Cardiac muscle cell (in vitro differentiated cells and primary cell): Measurements from ENCODE around the gene ZFAND4. TPM values are rescaled to one million over a fixed set of nuclear protein-coding genes. Genes with fewer than 3 reads are reported as not detected.
"Not testable (repeated sequence)": the region's sequence is repeated elsewhere in the genome, so short reads cannot be mapped to it uniquely, and the experiment has no call there.

Source experiments
- DNase-seq, 2 donors: peaks; one replicate each; pipeline versions ENCODE4 v3.0.0 to v3.0.0-alpha.2; 2010 to 2017; ENCODE audit warnings: low read depth in 1 of 2, low spot score in 1 of 2
- H3K27ac ChIP-seq: fragments of 200-600 bp; sonication (generic); 2 replicates; pipeline ENCODE4 v1.5.1; 2016
- H3K27me3 ChIP-seq: fragments of 200-600 bp; sonication (generic); 2 replicates; pipeline ENCODE4 v1.6.0; 2016; ENCODE audit warnings: control low read depth
- H3K36me3 ChIP-seq: fragments of 200-600 bp; sonication (generic); 2 replicates; pipeline ENCODE4 v1.5.1; 2016; ENCODE audit warnings: control low read depth
- H3K4me1 ChIP-seq: fragments of 200-600 bp; sonication (generic); 2 replicates; pipeline ENCODE4 v1.8.1; 2017; ENCODE audit warnings: low read depth, mild to moderate bottlenecking, mixed run types
- H3K4me3 ChIP-seq: fragments of 200-600 bp; sonication (generic); 2 replicates; pipeline ENCODE4 v1.5.1; 2016; ENCODE audit warnings: mild to moderate bottlenecking
- H3K9me3 ChIP-seq: fragments of 200-600 bp; sonication (generic); 2 replicates; pipeline ENCODE4 v1.5.1; 2017; ENCODE audit warnings: low read depth, mild to moderate bottlenecking, control low read depth
- CTCF ChIP-seq: IDR thresholded peaks from 2 replicates; pipeline ENCODE4 v1.5.1; 2012; ENCODE audit warnings: low read depth, mild to moderate bottlenecking, low read length
- polyA plus RNA-seq: library from polyadenylated mRNA; unstranded; fragments of >200 nt; fragmentation: Nextera tagmentation; extraction: Ambion mirVana; gene quantifications from 2 replicates; pipeline ENCODE4 v1.2.1, GENCODE V29; 2016
- total RNA-seq: library from RNA; depleted of rRNA; stranded (reverse); fragments of >200 nt; gene quantifications from 2 replicates; pipeline ENCODE4 v1.2.3, GENCODE V29; 2016

ZFAND4 gene
- total and polyA plus RNA-seq, 2 experiments from 2014 or later = 9.6 to 21.0 TPM

DNA sequence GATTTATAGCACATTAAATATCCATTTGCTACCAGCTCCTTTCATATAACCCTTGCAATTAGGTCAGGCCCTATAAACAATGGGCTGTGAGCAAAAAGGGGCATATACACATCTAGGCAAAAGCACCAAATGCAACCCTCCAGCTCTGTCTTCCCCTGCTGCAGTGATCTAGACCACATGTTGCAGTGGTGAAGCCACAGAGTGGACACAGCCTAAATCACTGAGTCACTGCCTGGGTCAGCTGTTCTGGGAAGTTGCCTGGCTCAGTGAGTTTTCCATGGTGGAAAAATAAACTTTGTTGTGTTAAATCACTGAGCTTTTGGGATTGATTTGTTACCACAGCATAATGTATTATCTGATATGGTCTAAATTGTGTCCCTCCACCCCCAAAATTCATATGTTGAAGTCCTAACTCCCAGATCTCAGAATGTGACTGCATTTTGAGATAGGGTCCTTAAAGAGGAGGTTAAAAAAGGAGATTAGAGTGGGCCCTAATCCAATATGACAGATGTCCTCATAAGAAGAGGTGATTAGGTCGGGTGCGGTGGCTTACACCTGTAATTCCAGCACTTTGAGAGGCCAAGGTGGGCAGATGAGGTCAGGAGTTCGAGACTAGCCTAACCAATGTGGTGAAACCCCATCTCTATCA lies 70.4 kb downstream of the ZFAND4 start:
- Histone ChIP-seq H3K4me1 (no peaks in the 10 kb centered on the region), H3K9me3 (no peaks in the 10 kb centered on the region), H3K4me3 (no peak overlapping the region), H3K27me3 (peaks cover 14% of the 10 kb centered on the region), H3K36me3 (no peaks in the 10 kb centered on the region), H3K27ac (no peak overlapping the region)
- TF ChIP-seq CTCF = no peak
- DNase-seq = peak in 1 of 2 donors; percentile 56

DNA sequence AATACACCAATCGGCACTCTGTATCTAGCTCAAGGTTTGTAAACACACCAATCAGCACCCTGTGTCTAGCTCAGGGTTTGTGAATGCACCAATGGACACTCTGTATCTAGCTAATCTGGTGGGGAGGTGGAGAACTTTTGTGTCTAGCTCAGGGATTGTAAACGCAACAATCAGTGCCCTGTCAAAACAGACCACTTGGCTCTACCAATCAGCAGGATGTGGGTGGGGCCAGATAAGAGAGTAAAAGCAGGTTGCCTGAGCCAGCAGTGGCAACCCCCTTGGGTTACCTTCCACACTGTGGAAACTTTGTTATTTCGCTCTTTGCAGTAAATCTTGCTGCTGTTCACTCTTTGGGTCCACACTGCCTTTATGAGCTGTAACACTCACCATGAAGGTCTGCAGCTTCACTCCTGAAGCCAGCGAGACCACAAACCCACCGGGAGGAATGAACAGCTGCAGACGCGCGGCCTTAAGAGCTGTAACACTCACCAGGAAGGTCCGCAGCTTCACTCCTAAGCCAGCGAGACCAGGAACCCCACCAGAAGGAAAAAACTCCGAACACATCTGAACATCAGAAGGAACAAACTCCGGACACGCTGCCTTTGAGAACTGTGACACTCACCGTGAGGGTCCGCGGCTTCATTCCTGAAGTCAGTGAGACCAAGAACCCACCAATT lies 71.2 kb downstream of the ZFAND4 start:
- not testable (repeated sequence) for H3K36me3 ChIP-seq, H3K27ac ChIP-seq

GRCh38 chr10:45600337-45601253 lies 72.0 kb downstream of the ZFAND4 start:
- H3K4me3 ChIP-seq, H3K36me3 ChIP-seq, H3K9me3 ChIP-seq, DNase-seq, H3K27ac ChIP-seq, H3K4me1 ChIP-seq: not testable (repeated sequence)
- H3K27me3 ChIP-seq = peaks cover 17% of the 10 kb centered on the region

More for the DNA sequence above, 71.2 kb downstream of the ZFAND4 start:
- H3K4me1 ChIP-seq, H3K4me3 ChIP-seq, H3K9me3 ChIP-seq, DNase-seq: not testable (repeated sequence)
- peaks cover 14% of the 10 kb centered on the region for H3K27me3 ChIP-seq

DNA sequence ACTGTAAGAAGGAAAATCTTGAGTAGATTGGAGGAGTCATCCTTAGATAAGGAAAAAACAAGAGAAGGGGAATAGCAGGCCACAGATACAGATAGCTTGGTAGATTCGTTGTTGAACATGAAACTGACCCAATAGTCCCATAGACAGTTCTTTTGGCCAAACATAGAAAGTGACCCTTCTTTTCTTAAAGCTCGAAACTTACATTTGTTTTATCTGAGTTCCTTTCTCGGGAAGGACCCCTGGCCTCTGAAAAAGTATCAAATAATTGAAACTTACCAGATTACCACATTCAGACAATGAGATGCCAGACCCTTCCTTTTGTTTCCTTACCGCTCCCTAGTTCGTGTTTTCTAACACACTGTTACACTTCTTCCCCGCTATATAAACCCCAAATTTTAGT lies 72.9 kb downstream of the ZFAND4 start:
- Histone ChIP-seq H3K9me3 (no peaks in the 10 kb centered on the region), H3K27me3 (peaks cover 18% of the 10 kb centered on the region), H3K4me1 (no peaks in the 10 kb centered on the region), H3K4me3 (no peak overlapping the region), H3K36me3 (no peaks in the 10 kb centered on the region), H3K27ac (no peak overlapping the region)
- no peak for DNase-seq
- TF ChIP-seq CTCF = no peak

- peaks cover 12% of the 10 kb centered on the region for H3K27me3 ChIP-seq
- H3K27ac ChIP-seq = no peak overlapping the region
- DNase-seq = no peak
- no peaks in the 10 kb centered on the region for H3K4me1 ChIP-seq
- no peak overlapping the region for H3K4me3 ChIP-seq
- no peaks in the 10 kb centered on the region for H3K36me3 ChIP-seq
- H3K9me3 ChIP-seq = no peaks in the 10 kb centered on the region
- no peak for TF ChIP-seq CTCF
Observed at GRCh38 chr10:45599021-45599603, 73.5 kb downstream of the ZFAND4 start.

DNA sequence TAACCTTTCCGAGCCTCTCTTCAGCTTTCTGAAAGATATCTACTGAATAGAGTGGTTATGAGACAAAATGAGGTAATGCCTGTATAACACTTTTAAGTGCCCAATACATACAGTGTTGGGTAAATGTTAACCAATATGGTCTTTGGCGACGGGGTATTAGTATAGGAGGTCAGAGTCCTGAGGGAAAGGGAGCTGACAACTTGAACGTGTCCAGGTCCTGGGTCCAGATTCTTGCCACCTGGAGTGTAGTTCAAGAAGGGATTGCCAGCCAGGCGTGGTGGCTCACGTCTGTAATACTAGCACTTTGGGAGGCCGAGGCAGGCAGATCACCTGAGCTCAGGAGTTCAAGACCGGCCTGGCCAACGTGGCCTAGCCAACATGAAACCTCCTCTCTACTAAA lies 76.0 kb downstream of the ZFAND4 start:
- Histone ChIP-seq H3K27me3 (peaks cover 4% of the 10 kb centered on the region), H3K9me3 (no peaks in the 10 kb centered on the region), H3K27ac (no peak overlapping the region), H3K36me3 (no peaks in the 10 kb centered on the region), H3K4me3 (no peak overlapping the region), H3K4me1 (peaks cover 8% of the 10 kb centered on the region)
- no peak for DNase-seq
- no peak for TF ChIP-seq CTCF
